NCI-H2081 (cell line): ENCODE data around the gene TARP.
A peak's percentile ranks its signal among the peaks of the same experiment; 100 is the strongest.

Source experiments
- DNase-seq, 2 experiments: peaks; one replicate each; lab custom pipeline; 2025; lab: John Stamatoyannopoulos, UW

Gene TARP

GRCh38 chr7:38215735-38216670 is 57.4 kb downstream of the TARP start:
- DNase-seq = peak; percentile 71 to 74

- no peak for DNase-seq
These were observed 58.3 kb downstream of the TARP start for GRCh38 chr7:38215115-38215514.

GRCh38 chr7:38211940-38212339 is 61.5 kb downstream of the TARP start:
- no peak for DNase-seq

- no peak for DNase-seq
These were observed 62.0 kb downstream of the TARP start for GRCh38 chr7:38211486-38211885.
